Neutrophil (primary cell): ENCODE results near the gene KDM4B.

Experiments used
- H3K27ac ChIP-seq: fragments of 200-600 bp; sonication (generic); 2 replicates; pipeline ENCODE4 v1.5.1; 2016; ENCODE audit warnings: mild to moderate bottlenecking, moderate library complexity
- H3K27me3 ChIP-seq: fragments of 200-600 bp; sonication (generic); 2 replicates; pipeline ENCODE4 v1.6.0; 2016; ENCODE audit warnings: mild to moderate bottlenecking
- H3K36me3 ChIP-seq: fragments of 200-600 bp; sonication (generic); 2 replicates; pipeline ENCODE4 v1.5.1; 2017
- H3K4me1 ChIP-seq, 2 experiments: fragments of 200-600 bp in 1 of 2; sonication (generic) in 1 of 2; 1 replicate in 1 of 2; 2 replicates in 1 of 2; pipeline versions ENCODE4 v1.5.1 to v1.6.1; 2013 to 2016; ENCODE audit warnings: low read depth in 1 of 2, low read length in 1 of 2, mild to moderate bottlenecking in 1 of 2, moderate library complexity in 1 of 2; ENCODE audit not compliant: control insufficient read depth in 1 of 2, insufficient read depth in 1 of 2
- H3K4me3 ChIP-seq, 2 experiments: fragments of 200-600 bp in 1 of 2; sonication (generic) in 1 of 2; 1 replicate in 1 of 2; 2 replicates in 1 of 2; pipeline ENCODE4 v1.5.1; 2013 to 2016; ENCODE audit warnings: low read depth in 1 of 2, low read length in 1 of 2, mild to moderate bottlenecking in 1 of 2, moderate library complexity in 1 of 2
- H3K9me3 ChIP-seq: fragments of 200-600 bp; sonication (generic); 2 replicates; pipeline ENCODE4 v1.5.1; 2016
- TF ChIP-seq, protein P1 (sequence below): fragments of 200-600 bp; sonication (generic); IDR thresholded peaks from 2 replicates; pipeline ENCODE4 v1.5.1; 2016; ENCODE audit warnings: antibody characterized with exemption

The KDM4B gene

DNA sequence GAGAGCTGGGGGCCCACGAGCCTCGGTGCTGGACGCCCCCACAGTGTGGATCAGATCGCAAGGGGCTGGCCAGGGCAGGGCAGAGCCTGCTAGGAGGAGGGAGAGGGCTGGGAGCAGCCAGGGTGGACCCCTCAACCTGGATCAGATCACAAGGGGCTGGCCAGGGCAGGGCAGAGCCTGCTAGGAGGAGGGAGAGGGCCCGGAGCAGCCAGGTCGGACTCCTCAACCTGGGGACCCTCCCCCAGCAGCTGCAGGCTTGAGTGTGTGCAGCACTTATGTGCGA lies 126.6 kb downstream of the KDM4B start:
- no peaks in the 10 kb centered on the region for H3K9me3 ChIP-seq
- TF ChIP-seq, protein P1, sequence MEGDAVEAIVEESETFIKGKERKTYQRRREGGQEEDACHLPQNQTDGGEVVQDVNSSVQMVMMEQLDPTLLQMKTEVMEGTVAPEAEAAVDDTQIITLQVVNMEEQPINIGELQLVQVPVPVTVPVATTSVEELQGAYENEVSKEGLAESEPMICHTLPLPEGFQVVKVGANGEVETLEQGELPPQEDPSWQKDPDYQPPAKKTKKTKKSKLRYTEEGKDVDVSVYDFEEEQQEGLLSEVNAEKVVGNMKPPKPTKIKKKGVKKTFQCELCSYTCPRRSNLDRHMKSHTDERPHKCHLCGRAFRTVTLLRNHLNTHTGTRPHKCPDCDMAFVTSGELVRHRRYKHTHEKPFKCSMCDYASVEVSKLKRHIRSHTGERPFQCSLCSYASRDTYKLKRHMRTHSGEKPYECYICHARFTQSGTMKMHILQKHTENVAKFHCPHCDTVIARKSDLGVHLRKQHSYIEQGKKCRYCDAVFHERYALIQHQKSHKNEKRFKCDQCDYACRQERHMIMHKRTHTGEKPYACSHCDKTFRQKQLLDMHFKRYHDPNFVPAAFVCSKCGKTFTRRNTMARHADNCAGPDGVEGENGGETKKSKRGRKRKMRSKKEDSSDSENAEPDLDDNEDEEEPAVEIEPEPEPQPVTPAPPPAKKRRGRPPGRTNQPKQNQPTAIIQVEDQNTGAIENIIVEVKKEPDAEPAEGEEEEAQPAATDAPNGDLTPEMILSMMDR, result no peak
- no peak overlapping the region for H3K4me3 ChIP-seq
- peaks cover 55% of the 10 kb centered on the region for H3K36me3 ChIP-seq
- no peaks in the 10 kb centered on the region for H3K27me3 ChIP-seq
- H3K27ac ChIP-seq, result no peak overlapping the region
- H3K4me1 ChIP-seq, result no peaks in the 10 kb centered on the region

DNA sequence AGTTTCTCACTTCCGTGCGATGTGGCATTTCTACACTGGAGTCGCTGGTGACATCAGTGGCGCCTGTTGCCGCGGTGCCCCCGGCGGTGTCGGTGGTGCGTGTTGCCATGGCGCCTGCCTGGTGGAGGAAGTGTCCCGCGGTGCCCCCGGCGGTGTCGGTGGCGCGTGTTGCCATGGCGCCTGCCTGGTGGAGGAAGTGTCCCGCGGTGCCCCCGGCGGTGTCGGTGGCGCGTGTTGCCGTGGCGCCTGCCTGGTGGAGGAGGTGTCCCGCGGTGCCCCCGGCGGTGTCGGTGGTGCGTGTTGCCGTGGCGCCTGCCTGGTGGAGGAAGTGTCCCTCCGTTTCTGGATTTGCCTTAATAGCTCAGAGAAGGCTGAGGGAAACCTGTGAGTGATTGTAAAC lies 127.6 kb downstream of the KDM4B start:
- Histone ChIP-seq H3K4me3 (no peak overlapping the region), H3K36me3 (peaks cover 48% of the 10 kb centered on the region), H3K9me3 (no peaks in the 10 kb centered on the region), H3K4me1 (no peaks in the 10 kb centered on the region), H3K27me3 (no peaks in the 10 kb centered on the region), H3K27ac (no peak overlapping the region)
- TF ChIP-seq, protein P1, result no peak

DNA sequence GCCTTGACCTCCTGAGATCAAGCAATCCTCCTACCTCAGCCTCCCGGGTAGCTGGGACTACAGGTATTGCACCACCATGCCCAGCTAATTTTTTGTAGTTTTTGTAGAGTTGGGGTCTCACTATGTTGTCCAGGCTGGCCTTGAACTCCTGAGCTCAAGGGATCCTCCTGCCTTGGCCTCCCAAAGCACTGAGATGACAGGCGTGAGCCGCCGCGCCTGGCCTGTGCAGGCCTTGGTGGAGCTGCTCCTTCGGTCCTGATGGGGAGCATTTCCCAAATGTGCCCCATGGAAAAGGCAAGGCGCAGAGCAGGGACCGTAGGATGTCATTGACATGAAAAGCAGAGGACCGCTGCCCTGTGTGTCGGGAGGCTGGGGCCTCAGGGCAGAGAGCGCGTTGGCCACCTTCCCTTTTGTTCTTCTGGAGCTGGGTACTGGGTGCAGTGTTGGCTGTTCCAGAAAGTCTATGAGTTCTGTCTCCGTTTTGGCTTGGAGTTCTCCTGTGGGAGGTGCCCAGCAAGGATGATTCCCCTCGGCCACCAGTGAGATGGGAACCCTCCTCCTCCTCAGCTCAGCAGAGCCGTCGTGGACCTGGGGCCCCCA lies 128.5 kb downstream of the KDM4B start:
- TF ChIP-seq, protein P1, result no peak
- no peak overlapping the region for H3K4me3 ChIP-seq
- H3K27ac ChIP-seq, result no peak overlapping the region
- H3K36me3 ChIP-seq, result peaks cover 48% of the 10 kb centered on the region
- no peaks in the 10 kb centered on the region for H3K27me3 ChIP-seq
- no peaks in the 10 kb centered on the region for H3K4me1 ChIP-seq
- H3K9me3 ChIP-seq, result no peaks in the 10 kb centered on the region

DNA sequence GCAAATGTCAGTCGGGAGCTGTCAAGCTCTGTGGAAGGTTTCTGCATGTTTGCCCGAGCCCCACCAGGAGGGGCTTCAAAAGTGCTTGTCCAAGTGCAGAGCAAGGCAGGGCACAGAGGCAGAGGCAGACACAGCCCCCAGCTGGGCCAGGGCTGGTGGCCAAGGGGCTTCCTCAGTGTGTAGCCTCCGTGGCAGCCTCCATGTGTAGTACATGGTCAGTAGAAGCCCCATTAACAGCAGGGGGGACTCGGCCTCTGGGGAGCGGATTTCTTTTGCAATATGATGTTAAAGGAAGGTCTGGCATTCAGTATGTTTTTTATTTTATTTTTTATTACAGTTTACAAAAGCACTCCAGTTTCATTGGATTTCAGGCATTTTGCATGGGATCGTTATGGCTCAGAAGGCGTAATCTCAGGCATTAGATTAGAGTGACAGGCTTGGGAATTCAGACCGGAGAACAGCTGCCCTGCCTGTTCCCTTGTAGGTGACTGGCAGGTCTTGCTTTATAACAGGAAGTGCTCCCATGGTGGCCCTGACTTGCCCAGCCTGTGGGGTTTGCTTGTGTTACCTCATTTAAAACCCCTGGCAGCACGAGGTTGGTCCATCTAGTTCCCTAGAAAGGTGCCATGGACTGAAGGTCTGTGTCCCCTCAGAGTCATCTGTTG lies 129.2 kb downstream of the KDM4B start:
- Histone ChIP-seq H3K27ac (no peak overlapping the region), H3K4me1 (no peaks in the 10 kb centered on the region), H3K4me3 (no peak overlapping the region), H3K9me3 (no peaks in the 10 kb centered on the region), H3K27me3 (no peaks in the 10 kb centered on the region), H3K36me3 (peaks cover 48% of the 10 kb centered on the region)
- TF ChIP-seq, protein P1, result no peak

DNA sequence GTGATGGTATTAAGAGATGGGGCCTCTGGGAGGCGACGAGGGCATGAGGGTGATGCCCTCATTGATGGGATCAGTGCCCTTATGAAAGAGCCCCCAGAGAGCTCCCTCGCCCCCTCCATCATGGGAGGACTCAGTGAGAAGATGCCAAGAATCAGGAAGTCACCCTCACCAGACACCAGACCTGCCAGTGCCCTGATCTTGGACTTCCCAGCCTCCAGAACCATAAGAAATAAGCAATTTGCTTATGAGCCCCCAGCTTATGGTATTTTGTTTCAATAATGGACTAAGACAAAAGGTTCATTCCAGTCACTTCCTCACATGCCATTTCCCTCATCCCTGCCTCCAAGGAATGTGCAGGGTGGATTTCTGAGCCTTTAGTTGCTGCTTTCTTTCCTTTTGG lies 129.7 kb downstream of the KDM4B start:
- peaks cover 48% of the 10 kb centered on the region for H3K36me3 ChIP-seq
- no peak overlapping the region for H3K27ac ChIP-seq
- H3K9me3 ChIP-seq, result no peaks in the 10 kb centered on the region
- no peak overlapping the region for H3K4me3 ChIP-seq
- TF ChIP-seq, protein P1, result no peak
- no peaks in the 10 kb centered on the region for H3K4me1 ChIP-seq
- H3K27me3 ChIP-seq, result no peaks in the 10 kb centered on the region
